DMS114 treated with DMSO at 0.1 percent for 48 hours (cell line): Measurements from ENCODE around the gene HAGHL.
"Not testable (repeated sequence)": the region's sequence is repeated elsewhere in the genome, so short reads cannot be mapped to it uniquely, and the experiment has no call there.

Experiments used
- DNase-seq: peaks from one replicate; lab custom pipeline; 2025; ENCODE audit not compliant: unreplicated experiment; lab: John Stamatoyannopoulos, UW

HAGHL gene

GRCh38 chr16:767743-768235 lies 40.9 kb downstream of the HAGHL start:
- no peak for DNase-seq

GRCh38 chr16:768428-768827 lies 41.5 kb downstream of the HAGHL start:
- no peak for DNase-seq

- no peak for DNase-seq
Measured at GRCh38 chr16:769184-769784, 42.4 kb downstream of the HAGHL start.

- DNase-seq, result no peak
Measured at GRCh38 chr16:769934-770333, 43.0 kb downstream of the HAGHL start.

- no peak for DNase-seq
Measured at GRCh38 chr16:770411-770810, 43.5 kb downstream of the HAGHL start.

GRCh38 chr16:772959-773358 lies 46.1 kb downstream of the HAGHL start:
- no peak for DNase-seq

- DNase-seq, result no peak
Measured at GRCh38 chr16:774086-775001, 47.4 kb downstream of the HAGHL start.

GRCh38 chr16:775236-775796 lies 48.4 kb downstream of the HAGHL start:
- no peak for DNase-seq

GRCh38 chr16:776298-776697 lies 49.4 kb downstream of the HAGHL start:
- DNase-seq, result not testable (repeated sequence)

- DNase-seq, result no peak
Measured at GRCh38 chr16:776824-777223, 49.9 kb downstream of the HAGHL start.

GRCh38 chr16:777826-778225 lies 50.9 kb downstream of the HAGHL start:
- no peak for DNase-seq

- DNase-seq, result no peak
Measured at GRCh38 chr16:778447-778846, 51.5 kb downstream of the HAGHL start.

- DNase-seq, result no peak
Measured at GRCh38 chr16:778909-779527, 52.1 kb downstream of the HAGHL start.
